ENCODE data around the gene C1orf159.
"Not testable (repeated sequence)": the region's sequence is repeated elsewhere in the genome, so short reads cannot be mapped to it uniquely, and the experiment has no call there.

Gene C1orf159

DNA sequence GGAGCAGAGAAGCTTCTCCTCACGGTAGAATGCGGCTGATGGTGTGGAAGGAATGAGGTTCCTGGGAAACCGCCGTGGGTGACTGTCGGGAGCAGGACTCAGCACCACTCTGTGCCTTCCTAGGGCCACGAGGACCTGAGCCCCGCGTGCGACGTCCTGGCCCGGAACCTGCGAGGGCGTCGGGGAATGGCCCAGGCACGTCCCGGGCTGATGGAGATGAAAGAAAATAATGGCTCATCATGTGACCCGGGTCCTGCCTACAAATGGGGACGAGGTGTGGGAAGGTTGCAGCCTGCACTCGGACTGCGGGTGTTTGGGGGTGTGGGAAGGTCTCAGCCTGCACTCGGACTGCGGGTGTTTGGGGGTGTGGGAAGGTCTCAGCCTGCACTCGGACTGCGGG is 32.7 kb upstream of the C1orf159 start:
- no peak for DNase-seq

DNA sequence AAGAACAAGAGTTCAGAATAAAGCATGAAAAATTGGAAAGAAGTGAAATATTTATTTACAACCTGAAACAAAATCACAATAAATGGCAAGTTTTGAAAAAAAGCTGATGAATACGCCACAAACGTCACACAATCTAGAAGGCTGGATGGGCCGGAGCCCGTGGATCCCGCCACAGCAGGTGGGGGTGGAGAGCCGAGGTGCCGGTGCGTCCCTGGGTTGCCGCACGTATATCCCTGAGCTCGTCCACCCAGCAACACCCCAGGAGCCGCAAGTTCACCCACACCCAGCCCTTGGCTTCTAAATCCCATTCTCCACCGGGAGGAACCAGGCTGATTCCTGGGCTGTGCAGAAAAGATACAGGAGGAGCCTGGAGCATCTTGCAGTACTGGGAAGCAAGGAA is 32.2 kb upstream of the C1orf159 start:
- no peak for DNase-seq

DNA sequence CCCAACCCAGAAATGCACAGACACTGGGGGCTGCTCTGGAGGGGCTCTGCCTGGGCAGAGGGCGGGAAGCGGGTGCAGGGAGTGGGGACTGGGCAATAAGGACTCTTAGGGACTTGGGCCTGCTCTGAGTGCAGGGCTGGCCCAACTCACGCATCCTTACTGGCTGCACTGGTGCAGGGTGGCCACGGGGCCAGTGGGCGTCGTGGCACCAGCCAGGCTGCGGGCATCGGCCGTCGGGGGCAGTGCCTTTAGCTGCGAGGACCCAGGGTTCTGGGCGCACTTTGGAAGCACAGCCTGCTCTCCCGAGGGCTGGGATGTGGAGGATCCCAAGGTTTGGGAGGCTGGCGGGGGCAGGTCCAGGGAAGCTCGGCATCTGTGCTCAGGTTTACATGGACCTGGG is 30.7 kb upstream of the C1orf159 start:
- DNase-seq, result no peak

DNA sequence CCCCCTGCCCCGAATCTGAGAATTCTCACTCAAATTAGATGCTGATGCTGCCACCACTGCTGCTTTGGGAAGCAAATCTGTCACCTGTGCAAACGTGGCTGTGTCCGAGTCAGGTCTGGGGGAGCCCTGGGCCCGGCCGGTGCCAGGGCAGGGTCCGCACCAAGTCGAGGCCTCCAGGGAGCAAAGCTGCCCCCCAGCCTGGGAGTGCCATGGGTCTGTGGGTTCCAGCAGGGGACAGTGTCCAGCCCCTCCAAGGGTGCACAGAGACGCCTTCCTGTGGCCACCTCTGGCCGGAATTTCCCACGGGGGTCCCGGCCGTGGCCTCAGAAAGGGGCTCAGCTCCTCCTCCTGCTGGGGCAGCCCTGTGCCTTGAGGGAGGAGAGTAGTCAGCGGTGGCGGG is 30.1 kb upstream of the C1orf159 start:
- DNase-seq, result no peak

DNA sequence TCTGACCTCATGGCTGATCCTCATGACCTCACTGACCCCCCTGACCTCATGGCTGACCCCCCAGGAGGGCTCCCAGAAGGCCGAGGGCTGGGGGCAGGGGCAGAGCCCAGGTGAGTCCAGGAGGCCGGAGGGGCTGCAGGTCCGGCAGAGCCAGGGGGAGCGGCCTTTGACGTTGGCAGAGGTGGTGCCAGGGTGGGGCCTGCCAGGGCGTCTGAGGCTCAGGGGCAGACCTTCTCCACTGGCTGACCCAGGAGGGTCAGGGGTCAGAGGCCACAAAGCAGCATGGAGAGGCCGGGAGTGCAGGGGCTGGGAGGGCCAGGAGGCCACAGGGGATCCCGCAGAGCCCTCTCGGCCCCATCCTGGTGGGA is 29.6 kb upstream of the C1orf159 start:
- no peak for DNase-seq

DNA sequence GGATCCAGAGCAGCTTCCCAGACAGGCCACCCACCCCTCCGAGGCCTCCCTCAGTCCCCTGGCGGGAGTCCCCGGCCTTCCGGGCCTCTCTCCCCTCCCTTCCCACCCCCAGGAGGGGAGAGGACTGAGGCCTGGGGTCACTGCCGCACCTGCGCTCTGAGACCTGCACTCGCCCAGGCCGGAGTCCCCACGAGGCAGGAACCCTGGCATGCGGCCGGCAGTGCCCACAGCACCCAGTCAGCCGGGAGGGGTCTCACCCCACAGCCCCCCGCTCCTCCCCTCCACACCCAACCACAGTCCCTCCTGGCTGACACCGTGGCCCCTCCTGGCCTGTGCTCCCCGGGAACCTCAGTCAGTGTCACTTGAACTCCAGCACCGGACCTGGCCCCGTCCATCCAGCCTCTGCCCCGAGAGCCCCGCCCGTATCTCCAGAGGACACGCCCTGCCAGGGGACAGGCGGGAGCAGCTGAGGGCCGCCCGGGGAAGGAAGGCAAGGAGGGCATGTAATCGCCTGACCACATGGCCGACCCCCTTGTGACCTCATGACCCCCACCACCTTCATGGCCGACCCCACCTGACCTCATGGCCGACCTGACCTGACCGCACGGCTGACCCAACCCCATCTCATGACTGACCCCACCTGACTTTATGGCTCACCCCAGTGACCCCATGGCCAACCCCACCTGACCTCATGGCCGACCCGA is 29.1 kb upstream of the C1orf159 start:
- DNase-seq, result no peak

DNA sequence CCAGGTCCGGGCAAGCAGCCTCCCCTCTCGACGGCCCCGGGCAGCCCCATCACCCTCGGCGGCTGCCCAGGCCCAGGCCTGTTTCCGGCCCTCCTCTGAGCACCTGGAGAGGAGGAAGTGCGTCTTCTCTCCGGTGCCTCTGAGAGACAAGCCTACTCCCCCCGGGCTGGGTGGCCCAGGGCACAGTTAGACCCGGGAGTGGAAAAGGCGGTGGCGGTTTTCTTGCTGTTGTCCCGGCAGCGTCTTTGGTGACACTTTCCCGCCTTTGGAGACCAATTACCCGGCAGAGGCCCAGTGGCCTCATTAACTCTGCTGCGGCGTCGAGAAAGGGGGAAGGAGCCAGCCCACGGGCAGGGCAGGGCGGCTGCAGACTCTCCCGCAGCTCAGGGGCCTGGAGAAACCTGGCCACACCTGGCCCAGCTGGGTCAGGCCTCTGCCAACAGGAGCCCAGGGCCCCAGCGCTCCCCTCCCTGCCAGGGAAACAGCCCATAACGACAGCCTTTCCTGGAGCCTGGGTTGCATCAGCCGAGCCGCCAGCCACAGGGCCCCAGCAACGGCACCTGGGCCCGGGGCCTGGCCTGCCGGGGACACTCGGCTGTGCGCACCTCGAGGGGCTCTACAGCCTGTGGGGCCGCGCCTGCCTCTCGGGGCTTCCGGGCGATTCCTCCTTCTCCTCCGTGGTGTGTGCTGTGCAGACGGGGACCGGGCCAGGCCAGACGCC is 28.4 kb upstream of the C1orf159 start:
- peak; percentile 84 for DNase-seq

DNA sequence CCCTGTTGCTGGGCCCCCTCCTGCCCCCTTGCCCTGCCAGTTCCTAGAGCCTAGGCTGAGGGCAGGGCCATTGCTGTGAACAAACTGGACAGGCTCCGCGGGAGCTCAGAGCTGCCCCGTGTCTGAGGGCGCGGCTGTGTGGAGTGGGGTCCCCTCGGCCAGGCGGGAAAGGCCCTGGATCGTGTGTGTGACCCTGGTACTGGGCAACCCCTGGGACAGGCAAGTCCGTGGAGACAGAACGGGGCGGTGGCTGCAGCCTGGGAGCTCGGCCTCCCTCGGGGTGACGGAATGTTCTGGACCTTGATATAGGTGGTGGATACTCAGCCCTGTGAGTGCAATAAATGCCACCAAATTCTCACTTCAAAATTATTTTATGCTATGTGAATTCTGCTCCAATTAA is 27.7 kb upstream of the C1orf159 start:
- DNase-seq, result no peak

DNA sequence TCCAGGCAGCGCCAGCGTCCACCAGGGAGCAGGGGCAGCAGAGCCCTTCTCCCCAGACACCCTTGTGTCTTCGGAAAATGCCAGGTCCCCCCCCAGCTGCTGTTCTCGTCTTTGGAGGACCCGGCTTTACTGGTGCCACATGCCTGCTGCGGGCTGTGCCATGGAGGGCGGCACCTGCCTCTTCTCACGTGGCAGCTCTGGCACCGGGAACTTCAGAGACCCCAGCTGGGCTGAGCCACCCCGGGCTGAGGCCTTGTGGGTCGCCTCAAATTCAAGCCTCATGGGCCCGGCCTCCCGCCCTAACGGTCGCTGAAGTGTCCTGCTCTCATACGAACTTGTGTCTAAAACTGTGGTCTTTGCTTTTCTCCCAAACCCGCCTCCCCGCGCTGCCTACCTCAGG is 27.0 kb upstream of the C1orf159 start:
- DNase-seq, result no peak

DNA sequence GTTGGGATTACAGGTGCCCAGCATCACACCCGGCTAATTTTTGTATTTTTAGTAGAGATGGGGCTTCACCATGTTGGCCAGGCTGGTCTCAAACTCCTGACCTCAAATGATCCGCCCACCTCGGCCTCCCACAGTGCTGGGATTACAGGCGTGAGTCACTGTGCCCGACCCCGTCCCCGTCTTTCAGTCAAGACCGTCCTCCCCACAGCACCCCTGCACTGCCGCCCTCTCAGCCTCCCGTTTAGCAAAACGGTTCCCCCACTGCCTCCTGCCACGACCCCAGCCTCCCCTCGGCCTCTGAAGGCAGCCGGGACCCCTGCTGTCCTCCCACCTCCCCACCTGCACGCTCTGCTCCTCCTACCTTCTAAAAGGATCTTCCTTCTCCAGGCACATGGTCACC is 26.5 kb upstream of the C1orf159 start:
- not testable (repeated sequence) for DNase-seq

DNA sequence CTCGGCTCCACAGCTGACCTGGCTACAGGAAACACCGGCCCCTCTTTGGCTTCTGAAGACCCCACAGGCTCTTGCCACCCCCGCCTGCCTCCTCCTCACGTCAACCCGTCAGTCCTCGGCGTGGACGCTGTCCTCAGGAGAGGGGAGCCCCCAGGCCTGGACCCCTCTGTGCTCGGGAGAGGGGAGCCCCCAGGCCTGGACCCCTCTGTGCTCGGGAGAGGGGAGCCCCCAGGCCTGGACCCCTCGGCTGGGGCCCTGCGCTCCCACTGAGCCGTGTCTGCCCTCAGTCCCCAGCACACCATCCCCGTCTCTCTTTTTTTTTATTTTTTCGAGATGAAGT is 26.0 kb upstream of the C1orf159 start:
- DNase-seq, result no peak

DNA sequence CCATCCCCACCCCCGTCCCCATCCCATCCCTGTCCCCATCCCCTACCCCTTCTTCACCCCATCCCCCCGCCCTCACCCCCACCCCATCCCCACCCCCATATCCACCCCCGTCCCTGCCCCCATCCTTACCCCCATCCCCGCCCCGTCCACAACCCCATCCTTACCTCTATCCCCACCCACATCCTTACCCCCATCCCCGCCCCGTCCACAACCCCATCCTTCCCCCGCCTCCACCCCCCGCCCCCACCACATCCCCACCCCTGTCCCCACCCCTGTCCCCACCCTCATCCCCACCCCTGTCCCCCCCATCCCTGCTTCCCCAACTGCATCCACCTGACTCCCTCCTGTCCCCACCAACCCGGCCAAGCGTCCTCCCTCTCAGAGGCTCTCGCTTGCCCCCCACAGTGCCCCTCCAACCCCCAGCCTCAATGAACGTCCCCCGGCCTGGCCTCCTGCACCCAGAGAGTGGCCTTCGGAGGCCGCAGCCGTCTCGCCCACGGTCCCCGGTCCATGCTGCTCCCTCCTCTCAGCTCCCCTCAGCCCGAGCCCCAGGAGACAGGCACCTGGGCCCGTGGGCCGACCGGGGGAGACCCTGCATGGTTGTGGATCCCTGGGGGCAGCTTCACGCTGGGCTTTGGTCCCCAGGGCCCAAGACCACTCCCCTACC is 25.5 kb upstream of the C1orf159 start:
- DNase-seq, result no peak

DNA sequence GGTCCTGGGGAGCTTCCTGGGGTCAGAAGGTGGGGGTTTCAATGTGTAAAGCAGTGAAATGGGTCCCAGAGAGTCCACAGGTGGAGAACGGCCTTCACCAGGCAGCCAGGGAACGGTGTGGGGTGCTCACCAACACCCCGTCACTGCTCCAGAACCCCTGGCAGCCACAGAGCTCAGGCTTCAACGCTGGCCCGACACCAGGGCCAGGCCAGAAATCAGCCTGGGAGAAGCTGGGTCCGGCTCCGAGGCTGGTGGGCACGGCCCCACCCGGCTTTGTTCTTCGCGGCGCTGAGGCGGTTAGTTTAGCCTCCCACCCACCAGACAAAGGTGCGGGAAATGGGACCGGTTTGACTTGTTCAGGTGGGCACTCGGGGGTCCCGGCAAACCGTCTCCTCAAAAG is 24.8 kb upstream of the C1orf159 start:
- no peak for DNase-seq

DNA sequence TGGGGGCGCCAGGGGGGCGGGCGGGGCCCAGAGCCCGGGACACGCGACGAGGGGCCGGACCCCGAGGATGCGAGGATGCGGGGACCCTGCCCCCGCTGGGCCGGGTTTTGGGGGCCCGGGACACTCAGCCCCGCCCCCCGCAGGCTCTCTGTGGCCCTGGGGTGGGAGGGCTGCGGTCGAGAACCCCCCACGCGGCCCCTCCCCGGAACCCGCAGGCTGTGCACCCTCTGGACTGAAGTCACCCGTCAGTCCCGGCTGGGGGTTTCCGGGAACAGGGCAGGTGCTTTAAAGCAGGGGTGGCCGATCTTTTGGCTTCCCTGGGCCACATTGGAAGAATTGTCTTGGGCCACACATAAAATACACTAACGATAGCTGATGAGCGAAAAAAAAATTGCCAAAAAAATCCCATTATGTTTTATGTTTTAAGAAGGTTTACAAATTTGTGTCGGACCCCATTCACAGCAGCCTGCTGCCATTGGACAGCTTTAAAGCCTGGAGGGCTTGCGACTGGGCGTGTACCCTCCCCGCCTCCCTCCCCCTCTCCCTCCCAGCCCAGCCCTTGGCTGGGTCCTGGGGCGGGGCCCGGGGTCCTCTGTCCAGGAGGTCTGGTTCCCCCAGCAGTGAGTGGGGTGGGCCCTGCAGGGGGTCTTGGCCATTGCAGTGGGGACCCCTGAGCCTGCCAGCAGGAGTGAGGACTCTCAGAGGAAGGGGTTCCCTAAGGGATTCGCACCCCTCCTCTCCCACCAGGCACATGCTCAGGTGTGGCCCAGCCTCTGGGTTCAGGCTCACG is 21.6 kb upstream of the C1orf159 start:
- DNase-seq, result peak; percentile 92

DNA sequence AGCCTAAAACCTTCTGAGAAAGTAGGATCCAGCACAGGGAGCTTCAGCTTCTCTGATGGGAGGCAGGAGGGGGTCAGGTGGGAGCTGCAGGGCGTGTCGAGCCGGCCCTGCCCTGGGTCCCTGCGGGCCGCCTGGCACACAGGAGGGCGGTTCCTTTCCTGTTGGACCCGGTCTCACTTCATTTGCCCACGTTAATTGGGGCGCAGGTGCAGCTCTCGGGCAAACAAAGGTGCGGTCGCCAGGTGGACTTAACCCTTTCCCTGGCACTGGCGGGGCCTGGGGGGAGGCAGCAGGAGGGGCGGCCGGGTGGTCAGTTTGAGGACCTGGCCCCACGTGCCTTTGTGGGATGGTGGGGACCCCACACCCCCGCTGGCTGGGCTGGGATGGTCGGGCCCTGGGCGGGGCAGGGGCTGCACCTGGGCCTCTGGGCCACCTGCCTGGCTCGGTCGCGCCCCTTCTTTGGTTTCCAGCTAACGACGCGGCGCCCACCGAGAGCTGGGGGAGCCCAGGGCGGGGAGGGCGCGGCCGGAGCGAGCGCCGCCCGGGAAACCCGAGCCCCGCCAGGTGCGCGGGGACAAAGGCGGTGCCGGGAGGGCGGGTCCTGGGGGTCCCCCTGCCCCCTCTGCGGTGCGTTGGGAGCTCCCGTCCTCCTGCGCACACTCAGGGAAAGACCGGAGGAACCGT is 20.8 kb upstream of the C1orf159 start:
- no peak for DNase-seq

DNA sequence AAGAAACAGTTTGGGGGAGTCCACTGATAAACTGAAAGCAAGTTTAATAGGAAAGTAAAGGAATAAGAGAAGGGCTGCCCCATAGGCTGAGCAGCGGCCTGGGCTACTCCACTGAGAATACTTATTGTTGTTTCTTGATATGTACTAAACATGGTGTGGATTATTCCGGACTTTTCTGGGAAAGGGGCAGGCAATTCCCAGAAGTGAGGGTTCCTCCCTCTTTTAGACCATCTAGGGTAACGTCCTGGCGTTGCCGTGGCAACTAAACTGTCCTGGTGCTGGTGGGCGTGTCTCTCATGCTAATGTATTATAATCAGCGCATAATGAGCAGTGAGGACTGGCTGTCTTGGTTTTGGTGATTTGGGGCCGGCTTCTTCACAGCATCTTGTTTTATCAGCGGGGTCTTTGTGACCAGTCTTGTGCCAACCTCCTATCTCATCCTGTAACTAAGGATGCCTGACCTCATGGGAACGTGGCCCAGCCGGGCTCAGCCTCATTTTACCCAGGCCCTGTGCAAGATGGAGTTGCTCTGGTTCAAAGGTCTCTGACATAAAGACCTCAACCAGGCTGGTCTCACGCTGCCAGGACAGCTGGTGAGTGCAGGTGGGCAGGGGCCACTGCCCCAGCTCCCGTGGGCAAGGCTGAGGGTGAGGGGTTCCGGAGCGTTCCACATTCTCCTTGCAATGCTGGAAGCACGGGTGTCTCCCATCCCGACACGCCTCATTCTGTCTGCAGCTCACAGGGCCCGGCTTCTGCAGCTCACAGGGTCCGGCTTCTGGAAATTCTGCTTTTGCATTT is 19.6 kb upstream of the C1orf159 start:
- no peak for DNase-seq

DNA sequence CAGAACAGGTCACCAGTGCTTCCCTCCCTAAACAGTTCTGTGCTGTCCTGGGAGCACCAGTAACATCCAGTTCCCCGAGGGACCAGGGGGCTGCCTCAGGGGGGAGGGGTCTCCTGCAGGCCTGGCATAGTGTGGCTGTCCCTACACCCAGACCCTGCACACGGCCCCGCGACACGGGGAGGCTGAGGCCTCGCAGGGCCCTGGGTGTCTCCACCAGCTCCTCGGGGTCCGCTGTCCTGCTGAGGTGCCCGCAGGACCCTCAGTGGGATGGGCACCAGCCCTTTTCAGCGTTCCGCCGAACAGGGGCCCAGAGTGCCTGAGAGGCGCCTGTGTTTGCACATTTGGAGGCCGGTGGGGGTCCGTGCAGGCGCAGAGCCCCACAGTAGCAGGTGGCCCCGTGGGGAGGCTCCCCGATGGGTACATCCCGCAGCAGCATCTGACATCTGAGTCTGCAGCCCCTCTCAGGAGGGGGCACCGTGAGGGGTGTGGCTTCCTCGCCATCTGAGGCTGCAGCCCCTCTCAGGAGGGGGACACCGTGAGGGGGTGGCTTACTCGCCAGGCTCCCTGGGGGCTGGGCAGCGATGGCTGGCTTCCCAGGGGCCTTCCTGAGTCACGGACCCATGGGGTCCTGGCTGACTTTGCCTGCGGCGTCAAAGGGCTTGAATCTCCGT is 18.5 kb upstream of the C1orf159 start:
- DNase-seq, result no peak

DNA sequence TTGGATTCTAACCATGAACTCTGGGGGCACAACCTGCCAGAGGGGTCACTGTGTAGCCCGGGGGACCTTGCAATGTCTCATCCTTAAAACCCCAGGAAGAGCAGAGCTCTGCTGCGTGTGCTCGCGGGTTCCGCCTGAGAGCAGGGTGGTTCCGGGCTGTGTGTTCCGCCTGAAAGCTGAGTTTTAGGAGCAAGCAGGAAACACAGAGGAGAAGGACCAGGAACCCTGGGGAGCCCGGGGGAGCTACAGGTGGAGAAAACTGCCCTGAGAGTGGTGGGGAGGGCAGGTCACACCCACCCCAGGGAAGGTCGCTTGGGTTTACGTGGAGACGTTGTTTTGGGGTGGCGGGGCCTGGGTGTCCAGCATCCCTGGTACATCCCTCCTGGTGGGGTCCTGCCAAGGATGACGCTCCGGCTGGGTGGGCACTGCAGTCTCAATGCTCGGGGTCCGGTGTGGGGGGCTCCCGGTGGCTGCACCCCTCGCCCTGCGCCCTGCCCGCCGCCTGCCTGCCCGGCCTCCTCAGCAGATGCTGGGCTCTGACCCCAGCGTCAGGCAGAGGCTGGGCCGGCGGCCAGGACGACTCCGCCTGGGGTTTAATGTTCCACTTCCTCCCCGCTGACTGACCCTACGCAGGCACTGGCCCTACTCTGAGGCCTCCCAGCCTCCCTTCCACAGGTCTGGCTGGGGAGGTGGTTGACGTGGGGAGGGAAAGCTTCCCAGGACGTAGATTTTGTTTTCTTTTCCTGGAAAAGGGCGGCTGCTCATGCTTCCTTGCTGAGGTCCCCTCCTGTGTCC is 17.3 kb upstream of the C1orf159 start:
- DNase-seq, result no peak

DNA sequence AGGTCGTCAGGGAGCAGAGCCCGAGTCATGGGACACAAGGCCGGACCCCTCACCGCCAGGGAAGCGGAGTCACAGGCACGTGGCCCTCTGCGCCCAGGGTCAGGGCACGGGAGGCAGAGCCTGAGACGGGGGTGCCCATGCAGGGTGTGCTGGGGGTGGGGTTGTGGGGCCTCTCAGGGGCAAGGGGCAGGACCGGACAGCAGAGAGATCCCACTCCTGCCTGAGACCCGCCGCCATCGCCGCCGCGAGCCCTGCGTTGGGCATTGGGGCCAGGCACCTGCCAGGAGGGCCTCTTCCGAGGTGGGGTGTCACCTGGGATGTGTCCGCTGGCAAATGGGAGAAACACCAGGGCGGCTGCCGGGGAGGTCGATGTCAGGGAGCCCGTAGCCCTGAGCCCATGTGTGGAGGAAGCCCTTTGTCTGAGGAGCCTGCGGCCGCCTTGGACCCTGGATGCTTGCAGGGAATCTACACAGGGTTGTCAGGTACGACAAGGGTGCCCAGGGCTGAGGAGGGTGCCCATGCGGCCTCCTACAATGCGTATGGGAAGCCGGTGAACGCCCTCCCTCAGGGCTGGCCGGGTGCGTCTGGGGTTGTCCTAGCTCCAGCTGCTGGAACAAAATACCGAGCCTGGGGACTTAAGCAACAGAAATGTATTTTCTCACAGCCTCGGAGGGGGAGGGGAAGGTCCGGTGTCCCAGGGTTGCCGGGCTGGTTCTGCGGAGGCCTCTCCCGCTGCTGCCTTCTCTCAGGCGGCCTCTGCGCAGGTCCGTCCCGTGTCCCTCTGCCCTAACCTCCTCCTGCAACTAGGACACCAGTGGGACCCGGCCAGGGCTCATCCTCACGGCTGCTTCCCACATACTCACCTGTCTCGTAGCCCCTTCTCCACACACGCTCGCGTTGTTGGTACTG is 16.4 kb upstream of the C1orf159 start:
- no peak for DNase-seq

All from activated effector memory CD4-positive, alpha-beta T cell treated with anti-CD3 and anti-CD28 coated beads, Interleukin-2, amount 50 U/mL, for 16 hours (primary cell).